Measurements from ENCODE around the gene SIK3.

SIK3 gene

GRCh38 chr11:117002639-117003299 is 95.5 kb downstream of the SIK3 start:
- DNase-seq: no peak

GRCh38 chr11:117000014-117000737 is 98.1 kb downstream of the SIK3 start:
- DNase-seq: no peak

- no peak for DNase-seq
Measured at GRCh38 chr11:116997071-116997470, 101.2 kb downstream of the SIK3 start.

GRCh38 chr11:116994195-116994594 is 104.0 kb downstream of the SIK3 start:
- DNase-seq: no peak

- DNase-seq: no peak
Measured at GRCh38 chr11:116993599-116993998, 104.6 kb downstream of the SIK3 start.

- no peak for DNase-seq
Measured at GRCh38 chr11:116991491-116991890, 106.7 kb downstream of the SIK3 start.

GRCh38 chr11:116990811-116991210 is 107.4 kb downstream of the SIK3 start:
- DNase-seq: no peak

GRCh38 chr11:116990061-116990473 is 108.2 kb downstream of the SIK3 start:
- DNase-seq: no peak

GRCh38 chr11:116989184-116989583 is 109.0 kb downstream of the SIK3 start:
- no peak for DNase-seq

DNA sequence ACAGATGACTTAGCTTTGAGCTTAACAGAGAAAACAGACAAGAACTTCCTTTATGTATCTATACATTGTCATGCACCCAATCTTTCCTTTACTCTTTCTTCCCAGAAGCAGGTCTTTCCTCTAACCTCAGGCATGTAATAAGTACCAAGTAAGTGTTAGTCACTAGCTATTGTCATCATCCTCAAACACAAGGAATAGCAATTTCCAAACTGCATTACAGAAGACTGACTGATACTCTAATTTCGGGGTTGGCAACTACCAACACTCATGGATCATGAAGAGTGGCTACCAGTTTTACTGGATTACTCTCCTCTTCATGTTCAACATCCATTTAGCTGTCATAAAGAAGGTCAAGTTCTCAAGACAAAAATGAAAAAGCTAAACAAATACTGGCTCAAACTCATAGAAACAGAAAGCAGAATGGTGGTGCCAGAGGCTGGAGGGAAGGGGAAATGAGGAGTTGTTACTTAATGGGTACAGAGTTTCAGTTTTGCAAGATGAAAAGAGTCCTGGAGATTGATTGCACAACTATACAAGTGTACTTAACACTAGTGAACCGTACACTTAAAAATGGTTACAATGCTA is 111.6 kb downstream of the SIK3 start:
- DNase-seq: no peak

- no peak for DNase-seq
Measured at GRCh38 chr11:116984589-116984988, 113.6 kb downstream of the SIK3 start.

- DNase-seq: no peak
Measured at GRCh38 chr11:116984186-116984585, 114.0 kb downstream of the SIK3 start.

DNA sequence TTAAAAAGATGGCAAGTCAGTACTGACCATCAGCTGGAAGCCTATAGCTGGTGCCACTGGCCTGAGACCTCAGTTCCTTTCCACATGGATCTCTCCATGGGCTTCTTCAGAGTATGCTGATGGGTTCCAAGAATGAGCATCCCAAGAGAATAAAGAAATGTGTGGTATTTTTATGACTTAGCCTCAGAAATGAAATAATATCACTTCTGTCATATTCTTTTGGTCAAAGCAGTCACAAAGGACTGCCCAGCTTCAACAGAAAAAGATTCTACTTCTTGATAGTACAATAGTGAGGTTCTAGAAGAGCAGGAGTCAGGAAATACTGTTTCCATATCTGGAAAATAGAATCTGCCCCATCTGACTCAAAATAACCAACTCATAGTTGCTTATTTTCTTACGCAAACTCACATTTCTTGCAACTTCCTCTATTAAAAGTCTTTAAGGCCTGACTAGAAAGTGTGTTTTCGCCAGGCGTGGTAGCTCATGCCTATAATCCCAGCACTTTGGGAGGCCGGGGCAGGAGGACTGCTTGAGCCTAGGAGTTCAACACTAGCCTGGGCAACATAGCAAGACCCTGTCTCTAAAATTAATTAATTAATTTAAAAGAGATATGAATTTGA is 116.9 kb downstream of the SIK3 start:
- DNase-seq: no peak

- DNase-seq: no peak
Measured at GRCh38 chr11:116980136-116980793, 118.0 kb downstream of the SIK3 start.

GRCh38 chr11:116976941-116977570 is 121.2 kb downstream of the SIK3 start:
- DNase-seq: no peak

DNA sequence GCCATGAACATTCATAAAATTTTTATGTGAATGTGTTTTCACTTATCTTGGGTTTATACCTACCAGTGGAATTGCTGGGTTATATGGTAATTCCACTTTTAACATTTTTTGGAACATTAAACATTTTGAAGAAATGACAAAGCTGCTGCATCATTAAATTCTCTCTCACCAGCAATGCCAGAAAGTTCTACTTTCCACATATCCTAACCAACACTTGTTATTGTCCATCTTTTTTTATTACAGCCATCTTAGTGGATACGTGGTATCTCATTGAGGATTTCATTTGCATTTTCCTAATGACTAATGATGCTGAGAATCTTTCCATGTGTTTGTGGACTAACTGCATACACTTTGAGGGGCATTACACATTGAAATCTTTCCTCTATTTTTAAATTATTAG is 122.6 kb downstream of the SIK3 start:
- DNase-seq: no peak

DNA sequence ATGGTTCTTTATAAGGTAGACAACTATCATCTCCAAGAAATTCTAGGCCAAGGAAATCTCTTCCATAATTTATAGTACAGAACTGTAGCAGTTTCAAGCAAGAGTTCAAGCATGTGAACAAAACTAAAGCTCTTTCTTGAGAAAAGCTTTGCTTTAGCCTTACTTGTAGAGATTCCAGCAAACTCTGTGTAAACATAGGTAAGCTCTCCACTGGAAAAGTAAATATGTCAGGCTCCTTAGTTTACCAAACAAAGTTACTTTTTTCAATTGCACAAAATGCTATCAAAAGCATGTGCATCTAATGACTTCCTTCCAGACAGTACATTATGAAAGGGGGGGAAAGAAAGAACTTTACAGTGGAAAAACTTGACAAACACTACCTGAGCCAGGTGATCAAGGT is 125.0 kb downstream of the SIK3 start:
- no peak for DNase-seq

- no peak for DNase-seq
Measured at GRCh38 chr11:116972691-116973090, 125.5 kb downstream of the SIK3 start.

DNA sequence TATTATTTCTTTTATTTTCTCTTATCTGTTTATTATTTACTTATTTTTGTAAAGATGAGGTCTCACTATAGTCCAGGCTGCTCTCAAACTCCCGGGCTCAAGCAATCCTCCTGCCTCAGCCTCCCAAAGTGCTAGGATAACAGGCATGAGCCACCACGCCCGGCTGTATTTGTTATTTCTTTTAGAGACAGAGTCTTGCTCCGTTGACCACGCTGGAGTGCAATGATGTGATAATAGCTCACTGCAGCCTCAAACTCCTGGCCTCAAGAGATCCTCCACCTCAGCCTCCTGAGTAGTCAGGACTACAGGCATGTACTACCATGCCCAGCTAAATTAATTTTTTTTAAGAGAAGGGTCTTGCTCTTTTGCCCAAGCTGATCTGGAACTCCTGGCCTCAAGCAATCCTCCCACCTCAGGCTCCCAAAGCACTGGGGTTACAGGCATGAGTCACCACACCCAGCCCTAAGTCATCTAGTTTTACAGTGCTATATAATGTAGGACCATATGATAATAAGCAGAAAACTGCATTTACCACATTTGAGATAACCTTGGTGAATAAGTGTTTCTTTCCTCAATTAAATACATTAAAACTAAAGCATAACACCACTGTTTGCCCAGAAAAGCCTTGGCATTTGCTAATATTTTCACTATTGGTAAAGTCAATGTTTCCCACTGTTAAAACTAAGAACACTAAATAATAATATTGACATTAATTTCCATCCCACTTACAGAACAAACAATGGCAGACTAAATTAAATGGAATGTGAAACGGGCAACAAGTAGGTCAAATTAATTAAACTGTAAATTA is 127.5 kb downstream of the SIK3 start:
- no peak for DNase-seq

DNA sequence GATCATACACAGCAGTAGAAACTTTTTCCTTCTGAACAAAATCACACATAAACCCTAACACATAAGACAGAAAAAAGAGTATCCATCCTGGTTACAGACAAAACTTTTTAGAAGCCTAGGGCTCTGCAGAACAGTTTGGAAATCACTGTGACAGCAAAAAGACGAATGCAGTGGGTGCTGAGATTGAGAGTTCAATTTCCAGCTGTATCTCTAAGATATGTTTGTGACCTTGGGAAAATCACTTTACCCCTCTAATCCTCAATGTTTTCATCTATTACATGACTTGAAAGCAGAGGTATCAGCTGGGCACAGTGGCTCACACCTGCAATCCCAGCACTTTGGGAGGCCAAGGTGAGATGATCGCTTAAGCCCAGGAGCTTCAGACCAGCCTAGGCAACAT is 128.5 kb downstream of the SIK3 start:
- no peak for DNase-seq

DNA sequence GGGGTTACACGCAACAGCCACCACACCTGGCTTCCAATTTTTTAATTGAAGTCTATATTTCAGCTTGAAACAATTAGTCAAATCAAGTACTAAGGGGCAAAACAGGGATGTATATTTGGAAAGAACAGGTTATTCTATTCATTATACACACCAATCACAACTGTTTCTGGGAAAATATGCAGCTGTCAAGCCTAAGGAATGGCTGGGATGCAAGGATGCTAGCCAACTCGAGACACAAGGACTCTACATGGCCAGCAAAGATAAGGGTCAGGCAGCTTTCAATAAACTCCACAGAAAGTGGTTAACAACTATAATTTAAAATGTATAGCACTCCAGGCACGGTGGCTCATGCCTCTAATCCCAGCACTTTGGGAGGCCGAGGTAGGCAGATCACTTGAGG is 134.0 kb downstream of the SIK3 start:
- no peak for DNase-seq

GRCh38 chr11:116963813-116964212 is 134.4 kb downstream of the SIK3 start:
- DNase-seq: no peak
